OCI-M2 (cell line): ENCODE results near the gene KRT23.

Experiments used
- DNase-seq: peaks from one replicate; lab custom pipeline; 2025; ENCODE audit not compliant: unreplicated experiment; lab: John Stamatoyannopoulos, UW

KRT23 gene

GRCh38 chr17:40910441-40910841, 27.0 kb downstream of the KRT23 start:
- no peak for DNase-seq

GRCh38 chr17:40909755-40910154, 27.7 kb downstream of the KRT23 start:
- no peak for DNase-seq

- no peak for DNase-seq
Observed at GRCh38 chr17:40909351-40909750, 28.1 kb downstream of the KRT23 start.

- no peak for DNase-seq
Observed at GRCh38 chr17:40906613-40907012, 30.8 kb downstream of the KRT23 start.

GRCh38 chr17:40905370-40905769, 32.1 kb downstream of the KRT23 start:
- no peak for DNase-seq

- no peak for DNase-seq
Observed at GRCh38 chr17:40903129-40903847, 34.2 kb downstream of the KRT23 start.

GRCh38 chr17:40902498-40902897, 34.9 kb downstream of the KRT23 start:
- no peak for DNase-seq

- DNase-seq = no peak
Observed at GRCh38 chr17:40901981-40902474, 35.4 kb downstream of the KRT23 start.

- DNase-seq = no peak
Observed at GRCh38 chr17:40900809-40901356, 36.6 kb downstream of the KRT23 start.

GRCh38 chr17:40896916-40897455, 40.5 kb downstream of the KRT23 start:
- DNase-seq = no peak

- DNase-seq = no peak
Observed at GRCh38 chr17:40895106-40895730, 42.2 kb downstream of the KRT23 start.

- DNase-seq = no peak
Observed at GRCh38 chr17:40888196-40888720, 49.2 kb downstream of the KRT23 start.

GRCh38 chr17:40886090-40886489, 51.4 kb downstream of the KRT23 start:
- no peak for DNase-seq

- DNase-seq = no peak
Observed at GRCh38 chr17:40884708-40885512, 52.5 kb downstream of the KRT23 start, which contains the start of gene KRT20. KRT20 (minus strand) TSS chr17:40885242; CDS start chr17:40885185, 57 bp downstream.

GRCh38 chr17:40883626-40884334, 53.7 kb downstream of the KRT23 start:
- no peak for DNase-seq

GRCh38 chr17:40883031-40883430, 54.4 kb downstream of the KRT23 start:
- no peak for DNase-seq

- DNase-seq = no peak
Observed at GRCh38 chr17:40879026-40879425, 58.4 kb downstream of the KRT23 start.

GRCh38 chr17:40878044-40878443, 59.4 kb downstream of the KRT23 start:
- no peak for DNase-seq

- DNase-seq = no peak
Observed at GRCh38 chr17:40873801-40874200, 63.6 kb downstream of the KRT23 start.

- DNase-seq = no peak
Observed at GRCh38 chr17:40873255-40873654, 64.2 kb downstream of the KRT23 start.
